GM12872 (cell line): ENCODE results near the gene C1QTNF5.

Experiments
- TF ChIP-seq, protein P1 (sequence below): IDR thresholded peaks from 3 replicates; pipeline ENCODE4 v1.5.1; 2011; ENCODE audit warnings: low read depth, mild to moderate bottlenecking, low read length, moderate library complexity; ENCODE audit not compliant: insufficient read depth

C1QTNF5 gene

DNA sequence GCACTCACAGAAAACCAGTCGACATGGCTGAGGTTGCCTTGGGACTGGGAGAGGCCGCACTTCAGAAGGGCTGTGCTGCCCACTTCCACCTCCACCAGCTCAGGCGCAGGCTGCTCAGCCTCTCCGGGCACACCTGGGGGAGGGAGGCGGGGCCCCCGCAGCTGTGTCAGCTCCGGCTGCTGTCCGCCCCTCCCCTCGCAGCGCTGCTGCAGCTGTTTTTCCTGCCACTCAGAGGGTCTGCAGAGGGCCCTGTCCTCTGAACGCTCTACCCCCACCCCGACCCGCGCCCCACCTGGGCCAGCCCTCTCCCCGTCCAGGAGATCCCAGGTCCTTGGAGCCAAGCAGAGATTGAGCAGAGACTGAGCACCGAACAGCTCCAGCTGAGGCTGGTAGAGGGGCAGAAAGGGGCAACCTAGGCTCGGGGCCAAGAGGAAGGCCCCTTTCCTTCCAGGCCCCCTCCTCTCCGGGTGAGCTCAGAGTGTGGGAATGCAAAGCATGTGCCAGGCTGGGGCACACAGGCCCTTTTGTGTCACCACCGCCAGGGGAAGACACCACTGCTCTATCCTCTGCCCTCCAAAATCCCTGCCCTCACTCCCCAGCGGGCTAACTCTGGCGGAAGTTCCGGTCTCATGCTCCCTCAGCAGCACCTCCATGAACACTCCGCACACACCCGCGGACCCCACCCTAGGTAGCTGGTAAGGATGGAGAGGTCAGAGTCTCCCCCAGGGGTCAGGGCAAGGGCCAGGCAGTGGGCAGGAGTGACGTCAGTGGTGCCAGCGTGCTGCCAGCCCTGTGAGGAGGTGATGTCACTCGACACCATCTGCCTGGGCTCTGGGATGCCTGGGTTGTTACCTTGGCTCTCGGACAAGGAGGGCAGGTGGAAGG lies 25.3 kb downstream of the C1QTNF5 start:
- TF ChIP-seq, protein P1, sequence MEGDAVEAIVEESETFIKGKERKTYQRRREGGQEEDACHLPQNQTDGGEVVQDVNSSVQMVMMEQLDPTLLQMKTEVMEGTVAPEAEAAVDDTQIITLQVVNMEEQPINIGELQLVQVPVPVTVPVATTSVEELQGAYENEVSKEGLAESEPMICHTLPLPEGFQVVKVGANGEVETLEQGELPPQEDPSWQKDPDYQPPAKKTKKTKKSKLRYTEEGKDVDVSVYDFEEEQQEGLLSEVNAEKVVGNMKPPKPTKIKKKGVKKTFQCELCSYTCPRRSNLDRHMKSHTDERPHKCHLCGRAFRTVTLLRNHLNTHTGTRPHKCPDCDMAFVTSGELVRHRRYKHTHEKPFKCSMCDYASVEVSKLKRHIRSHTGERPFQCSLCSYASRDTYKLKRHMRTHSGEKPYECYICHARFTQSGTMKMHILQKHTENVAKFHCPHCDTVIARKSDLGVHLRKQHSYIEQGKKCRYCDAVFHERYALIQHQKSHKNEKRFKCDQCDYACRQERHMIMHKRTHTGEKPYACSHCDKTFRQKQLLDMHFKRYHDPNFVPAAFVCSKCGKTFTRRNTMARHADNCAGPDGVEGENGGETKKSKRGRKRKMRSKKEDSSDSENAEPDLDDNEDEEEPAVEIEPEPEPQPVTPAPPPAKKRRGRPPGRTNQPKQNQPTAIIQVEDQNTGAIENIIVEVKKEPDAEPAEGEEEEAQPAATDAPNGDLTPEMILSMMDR = peak; percentile 35; the same call in 1 of the 3 replicates

DNA sequence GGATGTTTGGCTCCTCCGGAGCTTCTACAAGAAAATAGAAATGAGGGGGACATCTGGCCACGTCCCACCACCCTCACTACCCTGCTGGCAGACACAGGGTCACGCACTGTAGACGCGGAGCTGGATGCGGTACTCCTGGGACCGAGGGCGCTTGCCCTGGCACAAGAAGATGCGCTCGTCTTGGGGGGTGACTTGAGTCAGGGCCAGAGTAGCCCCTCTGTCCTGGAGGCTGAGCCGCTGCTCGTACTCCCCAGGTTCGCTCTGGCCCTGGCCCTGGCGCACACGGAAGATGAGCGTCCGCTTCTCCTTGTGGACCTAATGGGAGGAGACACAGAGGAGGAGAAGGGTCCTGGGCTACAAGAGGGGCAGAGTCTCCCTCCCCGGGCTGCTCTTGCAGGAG lies 26.0 kb downstream of the C1QTNF5 start:
- TF ChIP-seq, protein P1 = no peak

DNA sequence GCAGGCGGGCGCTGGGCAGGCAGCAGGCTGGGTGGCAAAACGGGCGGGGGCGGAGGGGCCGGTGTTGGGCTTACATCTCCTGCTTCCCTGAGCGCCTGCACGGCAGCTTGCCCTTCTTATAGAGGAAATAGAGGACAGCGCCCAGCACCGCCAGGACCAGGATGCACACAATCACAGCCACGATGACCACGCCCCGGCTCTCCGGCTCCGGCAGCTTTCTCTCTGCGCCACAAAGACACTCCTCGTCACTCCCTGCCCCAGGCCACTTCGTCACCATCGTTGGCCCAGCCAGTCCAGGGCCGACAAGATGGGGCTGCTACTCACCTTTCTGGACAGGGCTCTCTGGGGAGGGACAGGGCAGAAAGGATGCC lies 30.0 kb downstream of the C1QTNF5 start:
- TF ChIP-seq, protein P1 = no peak

DNA sequence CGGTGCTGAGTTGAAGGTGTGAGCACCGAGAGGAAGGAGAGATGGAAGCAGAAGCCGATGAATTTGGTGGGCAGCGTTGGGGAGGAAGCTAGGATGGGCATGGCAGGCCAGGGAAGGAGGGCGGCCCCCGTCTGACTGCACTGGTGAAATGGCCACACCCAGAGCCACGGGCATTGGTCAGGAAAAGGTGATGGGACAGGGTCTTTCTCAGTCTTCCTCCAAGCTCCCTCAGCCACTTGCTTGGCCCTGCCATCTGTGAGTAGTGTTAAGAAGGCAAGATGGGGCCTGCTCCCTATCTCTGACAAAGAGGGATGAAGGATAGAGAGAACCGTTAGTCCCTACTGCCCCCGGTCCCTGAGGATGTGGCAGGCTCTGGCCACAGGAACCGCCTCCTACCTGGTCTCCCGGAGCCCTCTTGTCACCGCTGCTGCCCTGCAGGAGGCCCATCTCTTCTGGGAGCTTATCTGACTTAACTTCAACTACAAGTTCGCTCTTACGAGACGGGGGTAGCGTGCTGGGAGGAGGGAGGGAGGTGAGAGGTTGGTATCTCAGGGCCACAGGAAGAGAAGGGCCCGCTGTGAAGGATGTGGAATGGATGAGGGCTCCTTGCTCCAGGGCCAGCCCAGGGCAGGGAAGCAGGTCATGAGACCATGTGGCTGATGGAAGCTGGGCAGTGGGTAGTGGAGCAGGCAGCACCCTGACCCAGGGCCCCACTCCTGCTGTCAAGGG lies 30.6 kb downstream of the C1QTNF5 start:
- TF ChIP-seq, protein P1 = no peak

DNA sequence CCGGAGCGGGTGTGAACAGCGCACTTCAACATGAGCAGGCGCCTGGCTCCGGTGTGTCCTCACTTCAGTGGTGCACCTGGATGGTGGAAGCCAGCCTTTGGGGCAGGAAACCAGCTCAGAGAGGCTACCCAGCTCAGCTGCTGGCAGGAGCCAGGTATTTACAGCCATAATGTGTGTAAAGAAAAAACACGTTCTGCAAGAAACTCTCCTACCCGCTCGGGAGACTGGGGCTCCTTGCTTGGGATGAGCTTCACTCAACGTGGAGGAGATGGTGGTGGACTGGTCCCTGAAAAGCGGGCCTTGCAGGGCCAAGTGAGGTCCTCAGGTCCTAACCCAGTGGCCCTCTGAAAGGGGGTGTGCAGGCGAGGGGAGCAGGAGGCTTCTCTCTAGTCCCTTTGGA lies 31.3 kb downstream of the C1QTNF5 start:
- TF ChIP-seq, protein P1 = no peak

DNA sequence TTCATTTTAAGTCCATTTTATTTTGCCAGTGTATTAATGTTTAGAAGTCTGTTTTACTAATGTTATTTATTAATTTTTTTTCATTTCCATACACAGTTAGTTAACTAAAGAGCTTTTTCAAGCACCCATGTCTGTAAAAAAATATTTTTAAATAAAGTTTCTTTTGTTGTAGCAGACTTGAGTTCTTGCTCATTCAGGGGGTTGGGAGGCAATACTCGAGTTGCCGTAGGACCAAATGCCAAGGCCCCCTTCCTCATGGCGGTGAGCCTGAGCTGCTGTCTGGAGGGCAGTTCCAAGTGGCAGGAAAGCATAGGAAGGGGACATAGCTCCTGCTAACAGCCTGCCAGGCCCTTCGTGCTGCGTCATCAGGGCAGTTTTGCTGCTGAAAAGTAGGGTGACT lies 32.7 kb downstream of the C1QTNF5 start:
- TF ChIP-seq, protein P1 = no peak

DNA sequence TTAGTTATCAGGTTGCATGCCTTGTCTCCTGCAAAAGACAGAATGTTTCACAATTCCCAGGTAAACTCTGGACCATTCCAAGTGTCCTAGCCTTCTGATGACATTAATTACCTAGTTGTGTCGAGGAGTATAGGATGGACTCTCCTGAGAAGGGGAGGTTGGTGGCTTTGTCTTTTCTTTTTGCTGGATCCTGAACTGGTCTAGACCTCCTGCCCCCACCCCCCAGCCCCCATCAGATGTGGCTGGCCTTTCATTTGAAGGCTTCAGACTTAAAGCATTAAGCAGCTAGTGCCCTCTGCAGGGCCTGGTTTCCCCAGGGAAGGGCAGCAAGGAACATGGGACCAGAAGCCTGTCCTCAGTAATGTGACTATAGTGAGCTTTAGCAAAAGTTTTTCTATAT lies 33.5 kb downstream of the C1QTNF5 start:
- TF ChIP-seq, protein P1 = no peak
